CD14-positive monocyte (primary cell): Measurements from ENCODE around the gene GPRC5A. TPM values are rescaled to one million over a fixed set of nuclear protein-coding genes. Genes with fewer than 3 reads are reported as not detected.

Experiments
- DNase-seq, 3 donors: peaks; one replicate each; pipeline ENCODE4 v3.0.0-alpha.2; 2011 to 2022
- H2AFZ ChIP-seq: 2 replicates; pipeline ENCODE4 v1.6.0; 2012; ENCODE audit warnings: mild to moderate bottlenecking, low read depth, low read length, inconsistent platforms; ENCODE audit not compliant: insufficient read depth, poor library complexity, severe bottlenecking
- H3K27ac ChIP-seq, 2 donors: 1 replicate in 1 of 2; 2 replicates in 1 of 2; pipeline ENCODE4 v1.5.1; 2012 to 2013; ENCODE audit warnings: low read length in 2 of 2, control low read depth in 1 of 2, inconsistent platforms in 1 of 2, low read depth in 1 of 2, mild to moderate bottlenecking in 1 of 2
- H3K27me3 ChIP-seq, 2 donors: one replicate each; pipeline versions ENCODE4 v1.6.0 to v1.6.1; 2011 to 2013; ENCODE audit warnings: low read length in 2 of 2; ENCODE audit not compliant: control insufficient read depth in 2 of 2, insufficient read depth in 2 of 2
- H3K36me3 ChIP-seq, 2 donors: replicated peaks in 1 of 2; 1 replicate in 1 of 2; 2 replicates in 1 of 2; pipeline versions ENCODE4 v1.5.1 to v1.6.1; 2012 to 2013; ENCODE audit warnings: low read length in 2 of 2, control low read depth in 1 of 2, inconsistent platforms in 1 of 2, mild to moderate bottlenecking in 1 of 2; ENCODE audit not compliant: insufficient read depth in 2 of 2, control insufficient read depth in 1 of 2
- H3K4me1 ChIP-seq, 2 donors: 1 replicate in 1 of 2; 2 replicates in 1 of 2; pipeline versions ENCODE4 v1.5.1 to v1.6.1; 2012 to 2013; ENCODE audit warnings: low read length in 2 of 2, control low read depth in 1 of 2, inconsistent platforms in 1 of 2, mild to moderate bottlenecking in 1 of 2, moderate library complexity in 1 of 2; ENCODE audit not compliant: insufficient read depth in 2 of 2, control insufficient read depth in 1 of 2
- H3K4me2 ChIP-seq: replicated peaks from 2 replicates; pipeline ENCODE3; 2012; ENCODE audit warnings: low read length, moderate library complexity, mild to moderate bottlenecking; ENCODE audit not compliant: poor library complexity, severe bottlenecking; ENCODE audit errors: extremely low read depth
- H3K4me3 ChIP-seq, 3 experiments: fragments of 200-600 bp in 1 of 3; sonication (generic) in 1 of 3; replicated peaks in 1 of 3; 1 replicate in 2 of 3; 2 replicates in 1 of 3; pipeline ENCODE4 v1.5.1; 2011 to 2013; ENCODE audit warnings: low read length in 3 of 3, mild to moderate bottlenecking in 3 of 3, control low read depth in 2 of 3, low read depth in 2 of 3, inconsistent platforms in 1 of 3, moderate library complexity in 1 of 3
- H3K79me2 ChIP-seq: 2 replicates; pipeline ENCODE4 v1.6.0; 2012; ENCODE audit warnings: mild to moderate bottlenecking, control low read depth, inconsistent platforms, low read length, moderate library complexity; ENCODE audit not compliant: insufficient read depth
- H3K9ac ChIP-seq: 2 replicates; pipeline ENCODE4 v1.6.0; 2017; ENCODE audit warnings: low read length, mild to moderate bottlenecking; ENCODE audit not compliant: insufficient read depth, poor library complexity, severe bottlenecking
- H3K9me3 ChIP-seq, 2 donors: replicated peaks in 1 of 2; 1 replicate in 1 of 2; 2 replicates in 1 of 2; pipeline versions ENCODE4 v1.5.1 to v1.6.1; 2012 to 2013; ENCODE audit warnings: low read length in 2 of 2, control low read depth in 1 of 2; ENCODE audit not compliant: control insufficient read depth in 1 of 2, insufficient read depth in 1 of 2
- H4K20me1 ChIP-seq: 2 replicates; pipeline ENCODE4 v1.6.0; 2012; ENCODE audit warnings: mild to moderate bottlenecking, low read length, control low read depth, moderate library complexity; ENCODE audit not compliant: insufficient read depth
- H3K27ac Mint-ChIP-seq, 7 donors: one replicate each; pipeline ENCODE4 v1.8.0; 2020; ENCODE audit warnings: mild to moderate bottlenecking in 7 of 7, mixed read lengths in 7 of 7, moderate library complexity in 6 of 7, inconsistent platforms in 2 of 7
- H3K27me3 Mint-ChIP-seq, 3 donors: one replicate each; pipeline ENCODE4 v1.8.0; 2021 to 2022; ENCODE audit warnings: low read depth in 3 of 3, mild to moderate bottlenecking in 3 of 3, mixed read lengths in 3 of 3, moderate library complexity in 3 of 3, inconsistent platforms in 1 of 3
- H3K36me3 Mint-ChIP-seq, 2 donors: one replicate each; pipeline ENCODE4 v1.8.0; 2020; ENCODE audit warnings: mixed read lengths in 2 of 2, inconsistent platforms in 1 of 2, mild to moderate bottlenecking in 1 of 2
- H3K4me1 Mint-ChIP-seq: one replicate; pipeline ENCODE4 v1.8.0; 2020; ENCODE audit warnings: mild to moderate bottlenecking, mixed read lengths
- H3K4me3 Mint-ChIP-seq, 2 donors: one replicate each; pipeline ENCODE4 v1.8.0; 2020; ENCODE audit warnings: mild to moderate bottlenecking in 2 of 2, mixed read lengths in 2 of 2, moderate library complexity in 1 of 2
- H3K9me3 Mint-ChIP-seq, 7 donors: one replicate each; pipeline ENCODE4 v1.8.0; 2020 to 2022; ENCODE audit warnings: mixed read lengths in 7 of 7, mild to moderate bottlenecking in 6 of 7, moderate library complexity in 6 of 7, inconsistent platforms in 2 of 7
- WGBS: methylation state at CpG from one replicate; pipeline ENCODE4 v1.1.5; 2013; ENCODE audit warnings: missing lambda C conversion rate; ENCODE audit not compliant: insufficient coverage; 5-methylcytosine and 5-hydroxymethylcytosine counted together
- intact Hi-C, 2 donors: fragments of 100-400 bp; cut with micrococcal nuclease; formaldehyde crosslinking; loops; one replicate each; pipeline versions ENCODE4 v1.15.0 to v1.15.1; 2023
- polyA plus RNA-seq, 3 donors: library from polyadenylated mRNA; depleted of rRNA in 1 of 3; unstranded in 2 of 3; stranded (reverse) in 1 of 3; fragments of 300-500 nt in 2 of 3; fragments of >200 nt in 1 of 3; fragmentation: Illumina TruSeq in 2 of 3; gene quantifications; 1 replicate in 2 of 3; 2 replicates in 1 of 3; pipeline ENCODE4 v1.2.3, GENCODE V29; 2012 to 2021
- TF ChIP-seq, protein P1 (sequence below): fragments of 200-600 bp; IDR thresholded peaks from one replicate; pipeline ENCODE4 v1.8.0; 2022; ENCODE audit warnings: antibody characterized with exemption, mild to moderate bottlenecking

GPRC5A gene
- polyA plus RNA-seq, 3 donors, result 0.43 TPM; not detected in 2

DNA sequence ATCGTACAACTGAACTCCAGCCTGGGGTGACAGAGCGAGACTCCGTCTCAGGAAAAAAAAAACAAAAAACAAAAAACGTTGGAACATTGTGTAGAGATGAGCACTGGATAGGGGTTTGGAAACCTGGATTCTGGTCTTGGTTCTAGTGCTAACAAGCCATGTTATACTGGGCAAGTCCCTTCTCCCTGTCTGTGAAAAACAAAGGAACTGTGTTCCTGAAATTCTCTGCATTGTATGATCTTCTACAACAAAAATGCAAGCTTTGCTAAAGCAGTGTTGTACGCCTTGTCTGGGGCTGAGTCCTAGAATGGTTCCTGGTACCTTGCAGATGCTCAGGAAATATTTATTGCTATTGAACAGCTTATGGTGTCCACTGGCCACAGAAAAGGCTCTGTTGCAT is 47.2 kb downstream of the GPRC5A start:
- H3K36me3 Mint-ChIP-seq, result no peaks in the 10 kb centered on the region
- Histone ChIP-seq H3K4me3 (no peak overlapping the region), H2AFZ (no peak overlapping the region), H3K9ac (no peak overlapping the region), H3K36me3 (no peaks in the 10 kb centered on the region), H3K9me3 (no peaks in the 10 kb centered on the region), H3K27me3 (no peaks in the 10 kb centered on the region), H3K4me1 (no peaks in the 10 kb centered on the region), H4K20me1 (no peaks in the 10 kb centered on the region), H3K27ac (no peak overlapping the region), H3K4me2 (no peak overlapping the region), H3K79me2 (no peaks in the 10 kb centered on the region)
- no peaks in the 10 kb centered on the region for H3K4me1 Mint-ChIP-seq
- TF ChIP-seq, protein P1, sequence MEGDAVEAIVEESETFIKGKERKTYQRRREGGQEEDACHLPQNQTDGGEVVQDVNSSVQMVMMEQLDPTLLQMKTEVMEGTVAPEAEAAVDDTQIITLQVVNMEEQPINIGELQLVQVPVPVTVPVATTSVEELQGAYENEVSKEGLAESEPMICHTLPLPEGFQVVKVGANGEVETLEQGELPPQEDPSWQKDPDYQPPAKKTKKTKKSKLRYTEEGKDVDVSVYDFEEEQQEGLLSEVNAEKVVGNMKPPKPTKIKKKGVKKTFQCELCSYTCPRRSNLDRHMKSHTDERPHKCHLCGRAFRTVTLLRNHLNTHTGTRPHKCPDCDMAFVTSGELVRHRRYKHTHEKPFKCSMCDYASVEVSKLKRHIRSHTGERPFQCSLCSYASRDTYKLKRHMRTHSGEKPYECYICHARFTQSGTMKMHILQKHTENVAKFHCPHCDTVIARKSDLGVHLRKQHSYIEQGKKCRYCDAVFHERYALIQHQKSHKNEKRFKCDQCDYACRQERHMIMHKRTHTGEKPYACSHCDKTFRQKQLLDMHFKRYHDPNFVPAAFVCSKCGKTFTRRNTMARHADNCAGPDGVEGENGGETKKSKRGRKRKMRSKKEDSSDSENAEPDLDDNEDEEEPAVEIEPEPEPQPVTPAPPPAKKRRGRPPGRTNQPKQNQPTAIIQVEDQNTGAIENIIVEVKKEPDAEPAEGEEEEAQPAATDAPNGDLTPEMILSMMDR, result no peak
- no peaks in the 10 kb centered on the region for H3K9me3 Mint-ChIP-seq
- H3K27me3 Mint-ChIP-seq, result peaks cover 1 to 4% (median 2%) of the 10 kb centered on the region in 3 donors
- intact Hi-C loops, result no loop called here
- WGBS, result 94% methylated on average over 5 of the region's 5 CpGs
- H3K27ac Mint-ChIP-seq, result no peak overlapping the region
- no peak for DNase-seq
- no peak overlapping the region for H3K4me3 Mint-ChIP-seq

- intact Hi-C loops, result no loop called here
- DNase-seq, result no peak
- Histone ChIP-seq H3K9ac (no peak overlapping the region), H3K36me3 (no peaks in the 10 kb centered on the region), H3K4me2 (no peak overlapping the region), H3K79me2 (no peaks in the 10 kb centered on the region), H3K4me3 (no peak overlapping the region), H3K9me3 (no peaks in the 10 kb centered on the region), H3K27ac (no peak overlapping the region), H3K4me1 (no peaks in the 10 kb centered on the region), H2AFZ (no peak overlapping the region), H3K27me3 (no peaks in the 10 kb centered on the region), H4K20me1 (no peaks in the 10 kb centered on the region)
- WGBS, result no CpG with 5 or more reads among the region's 1 CpG
- H3K9me3 Mint-ChIP-seq, result no peaks in the 10 kb centered on the region
- H3K4me3 Mint-ChIP-seq, result no peak overlapping the region
- no peaks in the 10 kb centered on the region for H3K36me3 Mint-ChIP-seq
- peaks cover 1 to 4% (median 2%) of the 10 kb centered on the region in 3 donors for H3K27me3 Mint-ChIP-seq
- H3K27ac Mint-ChIP-seq, result no peak overlapping the region
- TF ChIP-seq, protein P1, result no peak
- no peaks in the 10 kb centered on the region for H3K4me1 Mint-ChIP-seq
Measured at GRCh38 chr12:12939888-12940287, 48.5 kb downstream of the GPRC5A start.
